NCI-H2227 treated with DMSO at 0.1 percent for 48 hours (cell line): ENCODE data around the gene CTSW.
"Not testable (repeated sequence)": the region's sequence is repeated elsewhere in the genome, so short reads cannot be mapped to it uniquely, and the experiment has no call there.

ENCODE experiments used
- DNase-seq: peaks from one replicate; lab custom pipeline; 2025; lab: John Stamatoyannopoulos, UW

The CTSW gene

GRCh38 chr11:65885808-65886536 is 6.3 kb downstream of the CTSW start:
- DNase-seq = no peak

DNA sequence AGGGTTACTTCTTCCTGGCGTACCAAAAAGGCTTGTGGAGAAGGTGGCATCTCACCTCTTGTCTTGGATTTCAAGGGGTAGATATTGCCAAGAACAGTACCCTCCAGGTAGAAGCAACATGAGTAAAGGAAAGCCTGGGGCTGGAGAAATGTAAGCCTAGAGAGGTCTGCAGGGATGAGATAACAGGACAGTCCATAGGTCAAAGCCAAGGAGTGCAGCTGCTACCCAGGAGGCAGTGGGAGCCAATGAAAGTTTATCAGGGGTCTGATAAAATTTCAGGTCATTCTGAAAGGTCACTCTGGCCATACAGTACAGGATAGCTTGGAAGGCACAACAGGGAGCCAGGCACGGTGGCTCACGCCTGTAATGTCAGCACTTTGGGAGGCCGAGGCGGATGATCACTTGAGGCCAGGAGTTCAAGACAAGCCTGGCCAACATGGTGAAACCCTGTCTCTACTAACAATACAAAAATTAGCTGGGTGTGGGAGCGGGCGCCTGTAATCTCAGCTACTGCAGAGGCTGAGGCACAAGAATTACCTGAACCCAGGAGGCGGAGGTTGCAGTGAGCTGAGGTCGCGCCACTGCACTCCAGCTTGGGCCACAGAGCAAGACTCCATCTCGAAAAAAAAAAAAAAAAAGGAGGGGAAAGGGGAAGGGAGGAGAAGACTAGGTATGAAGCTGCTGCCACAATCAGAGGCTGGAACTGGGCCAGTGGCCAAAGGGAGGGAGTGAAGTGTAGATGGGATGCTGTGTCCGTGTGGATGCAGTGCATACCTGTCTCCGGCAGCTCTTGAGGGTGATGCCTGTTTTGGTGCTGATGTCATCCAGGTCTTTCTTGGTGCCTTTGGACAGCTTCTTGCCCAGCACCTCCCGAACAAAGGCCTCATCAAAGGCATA is 7.4 kb downstream of the CTSW start:
- no peak for DNase-seq

- DNase-seq = no peak
Measured at GRCh38 chr11:65887723-65888162, 8.1 kb downstream of the CTSW start.

DNA sequence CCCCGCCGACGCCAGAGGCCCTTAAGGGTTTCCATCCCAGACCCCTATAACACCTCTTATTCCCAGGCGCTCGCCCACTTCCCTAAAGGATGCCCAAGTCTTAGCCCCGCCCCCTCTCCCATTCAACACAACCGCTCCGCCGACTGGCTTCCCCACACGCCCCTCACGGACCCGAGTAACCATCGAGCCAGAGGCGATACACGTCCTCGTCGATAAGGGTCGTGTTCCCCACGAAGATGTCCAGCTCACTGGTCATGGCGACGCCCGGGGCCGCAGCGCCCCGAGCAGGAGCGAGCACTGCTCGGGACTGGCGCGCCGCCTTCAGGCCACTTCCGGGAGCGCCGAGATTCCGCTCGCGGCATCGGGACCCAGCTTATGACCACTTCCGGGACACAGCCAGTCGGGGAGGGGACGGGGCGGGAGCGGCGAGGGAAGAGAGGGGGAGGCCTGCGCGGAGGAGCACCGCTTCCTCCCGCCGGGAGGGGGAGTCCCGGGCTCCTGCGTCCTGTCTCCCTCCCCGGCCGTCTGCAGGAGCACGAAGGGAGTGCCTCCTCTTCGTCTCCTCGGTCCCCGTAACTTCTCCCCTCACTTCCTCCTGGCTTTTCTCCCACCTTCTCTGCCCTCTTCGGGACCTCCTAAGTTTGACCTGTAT is 8.7 kb downstream of the CTSW start, which contains the start of gene FIBP:
Gene FIBP, minus strand, starts transcription at position 309 of the 652 bp plus-strand sequence. Its CDS starts 53 bp downstream, at position 256.
- DNase-seq = peak; percentile 91

DNA sequence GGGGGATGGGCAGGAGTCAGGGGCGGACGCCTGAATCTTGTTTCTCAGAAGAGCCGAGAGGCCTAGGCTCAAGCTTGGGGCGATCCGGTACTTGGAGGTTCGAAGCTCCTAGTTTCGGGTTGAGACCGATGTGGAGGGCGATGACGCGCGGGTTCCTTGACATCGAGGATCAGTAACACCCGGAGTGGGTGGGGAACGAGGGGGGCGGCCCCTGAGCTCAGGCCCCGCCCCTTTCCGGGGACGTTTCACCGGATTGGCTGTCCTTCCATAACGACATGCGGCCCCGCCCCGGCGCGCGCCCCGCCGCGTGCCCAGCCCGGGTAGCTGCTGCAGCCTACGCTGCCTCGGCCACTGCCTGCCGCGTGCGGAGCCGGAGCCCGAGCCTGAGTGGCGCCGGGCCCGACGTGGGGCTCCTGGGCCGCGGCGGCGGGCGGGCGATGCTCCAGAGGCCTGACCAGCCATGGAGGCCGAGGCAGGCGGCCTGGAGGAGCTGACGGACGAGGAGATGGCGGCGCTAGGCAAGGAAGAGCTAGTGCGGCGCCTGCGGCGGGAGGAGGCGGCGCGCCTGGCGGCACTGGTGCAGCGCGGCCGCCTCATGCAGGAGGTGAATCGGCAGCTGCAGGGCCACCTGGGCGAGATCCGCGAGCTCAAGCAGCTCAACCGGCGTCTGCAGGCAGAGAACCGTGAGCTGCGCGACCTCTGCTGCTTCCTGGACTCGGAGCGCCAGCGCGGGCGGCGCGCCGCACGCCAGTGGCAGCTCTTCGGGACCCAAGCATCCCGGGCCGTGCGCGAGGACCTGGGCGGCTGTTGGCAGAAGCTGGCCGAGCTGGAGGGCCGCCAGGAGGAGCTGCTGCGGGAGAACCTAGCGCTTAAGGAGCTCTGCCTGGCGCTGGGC is 10.9 kb downstream of the CTSW start, which contains the start of gene CCDC85B:
Gene CCDC85B, plus strand, starts transcription at position 350 of the 895 bp plus-strand sequence. Its CDS starts 111 bp downstream, at position 461.
- DNase-seq = peak; percentile 92

GRCh38 chr11:65891219-65892136 is 11.8 kb downstream of the CTSW start:
- no peak for DNase-seq

DNA sequence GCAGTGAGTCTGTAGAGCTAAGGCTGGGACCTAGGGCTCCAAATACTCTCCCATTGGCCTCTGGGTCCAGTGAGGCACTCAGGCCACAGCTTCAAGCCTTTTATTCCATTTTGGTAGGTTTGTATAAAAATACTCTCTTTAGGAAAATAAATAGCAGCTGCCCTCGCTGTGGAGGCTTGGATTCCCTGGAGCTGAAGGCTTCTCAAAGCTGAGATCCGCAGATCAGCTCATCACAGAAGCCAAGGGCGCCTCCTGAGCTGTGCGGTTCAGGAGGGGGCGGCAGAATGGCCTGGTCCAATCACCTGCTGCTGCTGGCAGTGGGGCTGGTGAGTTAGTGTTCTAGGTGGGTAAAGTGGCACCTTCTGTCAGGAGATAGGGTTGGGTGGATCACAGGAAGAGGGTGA is 12.5 kb downstream of the CTSW start:
- not testable (repeated sequence) for DNase-seq

GRCh38 chr11:65892661-65893317 is 13.2 kb downstream of the CTSW start:
- no peak for DNase-seq

DNA sequence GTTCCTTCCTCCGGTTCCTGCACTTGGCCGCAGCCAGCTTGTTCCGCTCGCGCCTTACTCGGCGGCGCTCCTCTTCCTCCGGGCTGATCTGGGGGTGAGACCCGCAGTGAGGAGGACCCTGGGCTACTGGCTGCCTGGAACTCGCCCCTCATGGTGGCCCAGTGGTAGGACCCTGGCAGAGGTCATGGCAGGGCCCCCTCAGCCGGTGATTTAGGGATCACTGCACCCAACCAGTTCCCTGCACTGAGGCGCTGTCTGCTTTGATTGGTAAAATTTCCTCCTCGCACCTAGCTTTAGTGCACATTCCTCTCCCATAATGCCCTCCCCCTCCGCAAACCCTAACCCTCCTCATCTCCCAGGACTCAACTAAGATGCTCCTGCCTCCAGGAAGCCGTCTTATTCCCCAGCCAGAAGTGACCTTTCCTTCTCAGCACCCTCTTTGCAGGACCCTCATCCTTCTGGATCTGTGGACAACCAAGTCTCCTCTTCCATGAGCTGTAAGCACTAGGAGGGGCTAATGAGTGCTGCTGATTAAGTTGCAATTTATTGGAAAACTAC is 14.5 kb downstream of the CTSW start:
- no peak for DNase-seq

GRCh38 chr11:65895482-65895981 is 15.9 kb downstream of the CTSW start:
- DNase-seq = no peak

DNA sequence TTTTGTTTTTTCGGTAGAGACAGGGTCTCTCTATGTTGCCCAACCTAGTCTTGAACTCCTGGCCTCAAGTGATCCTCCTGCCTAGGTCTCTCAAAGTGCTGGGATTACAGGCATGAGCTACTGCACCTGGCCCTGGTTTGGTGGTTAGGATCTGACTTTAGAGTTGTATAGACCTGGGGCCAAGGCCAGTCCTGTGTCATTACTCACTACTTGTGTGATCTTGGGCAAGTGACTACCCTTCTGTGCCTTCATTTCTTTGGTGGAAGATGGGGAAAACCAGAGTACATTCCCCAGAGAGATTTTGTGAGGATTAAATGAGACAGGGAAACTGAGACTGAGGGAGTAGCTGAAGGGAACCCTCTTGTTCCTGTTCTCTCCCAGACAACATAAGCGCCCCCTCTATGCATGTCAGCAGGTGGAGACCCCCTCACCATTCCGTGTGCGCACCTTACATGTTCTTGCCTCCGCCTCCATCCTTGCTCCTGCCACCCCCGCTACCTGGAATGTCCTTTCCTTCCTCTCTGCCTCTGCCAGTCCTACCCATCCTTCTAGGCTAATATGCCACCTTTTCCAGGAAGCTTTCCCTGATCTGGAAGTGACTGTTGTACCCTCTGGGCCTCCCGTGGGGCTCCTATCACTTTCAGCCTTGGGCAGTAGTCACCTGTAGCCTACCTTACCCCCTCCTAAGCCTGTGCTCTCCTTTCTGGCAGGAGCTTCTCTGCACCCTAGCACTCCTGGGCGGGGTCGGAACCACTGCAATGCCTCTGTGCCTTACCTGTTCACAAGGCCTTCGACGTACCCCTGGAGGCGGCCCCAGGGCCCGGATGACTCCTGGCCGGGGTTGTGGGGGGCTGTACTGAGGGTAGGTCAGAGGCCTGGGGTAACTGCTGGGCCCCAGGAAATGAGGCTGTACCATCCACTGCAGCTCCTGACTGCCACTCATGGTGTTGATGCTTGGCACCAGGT is 16.7 kb downstream of the CTSW start:
- DNase-seq = no peak

GRCh38 chr11:65897020-65897471 is 17.4 kb downstream of the CTSW start:
- no peak for DNase-seq

DNA sequence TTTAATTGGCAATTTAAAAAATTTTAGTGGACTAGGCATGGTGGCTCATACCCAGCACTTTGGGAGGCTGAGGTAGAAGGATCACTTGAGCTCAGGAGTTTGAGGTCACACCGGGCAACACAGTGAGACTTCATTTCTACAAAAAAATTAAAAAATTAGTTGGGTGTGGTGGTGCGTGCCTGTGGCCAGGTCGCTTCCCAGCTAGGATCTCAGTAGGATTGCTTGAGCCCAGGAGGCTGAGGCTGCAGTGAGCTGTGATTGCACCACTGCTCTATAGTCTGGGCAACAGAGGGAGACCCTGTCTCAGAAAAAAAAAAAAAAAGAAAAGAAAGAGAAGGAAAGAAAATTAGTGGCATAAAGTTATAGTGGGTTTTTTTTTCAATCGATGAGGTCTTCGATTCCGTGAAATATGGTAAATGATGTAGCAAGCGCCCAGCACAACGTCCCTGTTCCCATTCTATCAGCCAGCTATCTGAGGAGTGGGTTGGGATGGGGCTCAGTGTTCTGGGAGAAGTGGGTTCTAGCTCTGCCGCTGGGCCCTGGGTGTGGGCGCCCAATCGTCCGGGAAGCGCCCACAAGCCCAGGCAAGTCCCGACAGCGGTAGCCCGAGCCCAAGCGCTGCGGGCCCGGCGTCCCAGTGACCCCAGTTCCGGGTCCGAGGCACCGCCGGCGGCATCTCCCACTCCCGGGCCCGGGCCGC is 19.2 kb downstream of the CTSW start:
- no peak for DNase-seq

DNA sequence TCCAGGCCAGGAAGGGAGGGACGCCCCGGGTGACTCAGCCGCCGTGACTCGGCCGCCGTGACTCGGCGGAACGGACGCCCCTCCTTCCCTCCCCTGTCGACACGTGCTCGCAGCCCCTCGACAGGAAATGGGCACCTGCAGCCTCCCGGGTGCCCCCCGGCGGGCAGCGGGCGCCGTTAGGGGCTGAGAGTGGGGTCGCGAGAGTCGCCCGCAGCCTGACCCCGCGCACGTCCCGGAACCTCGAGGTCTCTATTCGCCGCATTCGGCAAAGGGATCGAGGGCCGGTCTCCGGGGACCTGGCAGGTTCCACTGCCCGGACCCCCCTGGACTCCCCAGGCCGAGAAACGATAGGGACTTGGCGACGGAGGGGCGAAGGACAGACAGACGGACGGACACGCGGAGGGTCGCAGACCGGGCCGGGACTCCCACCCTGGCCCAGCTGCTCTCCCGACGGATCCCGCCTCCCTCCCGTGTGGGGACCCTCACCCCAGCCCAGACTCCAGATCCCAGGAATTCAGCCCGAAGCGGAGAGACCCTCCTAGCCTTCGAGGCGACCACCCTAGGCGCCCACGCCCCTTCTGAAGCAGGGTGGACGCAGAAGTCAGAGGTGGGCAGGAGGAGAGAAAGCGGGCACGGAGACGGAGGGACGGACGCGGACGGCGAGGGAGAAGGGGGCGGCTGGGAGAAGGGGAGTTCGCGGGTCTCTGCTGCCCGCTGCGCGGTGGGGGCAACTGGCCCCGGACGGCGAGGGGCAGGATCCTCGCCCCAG is 19.9 kb downstream of the CTSW start:
- no peak for DNase-seq

DNA sequence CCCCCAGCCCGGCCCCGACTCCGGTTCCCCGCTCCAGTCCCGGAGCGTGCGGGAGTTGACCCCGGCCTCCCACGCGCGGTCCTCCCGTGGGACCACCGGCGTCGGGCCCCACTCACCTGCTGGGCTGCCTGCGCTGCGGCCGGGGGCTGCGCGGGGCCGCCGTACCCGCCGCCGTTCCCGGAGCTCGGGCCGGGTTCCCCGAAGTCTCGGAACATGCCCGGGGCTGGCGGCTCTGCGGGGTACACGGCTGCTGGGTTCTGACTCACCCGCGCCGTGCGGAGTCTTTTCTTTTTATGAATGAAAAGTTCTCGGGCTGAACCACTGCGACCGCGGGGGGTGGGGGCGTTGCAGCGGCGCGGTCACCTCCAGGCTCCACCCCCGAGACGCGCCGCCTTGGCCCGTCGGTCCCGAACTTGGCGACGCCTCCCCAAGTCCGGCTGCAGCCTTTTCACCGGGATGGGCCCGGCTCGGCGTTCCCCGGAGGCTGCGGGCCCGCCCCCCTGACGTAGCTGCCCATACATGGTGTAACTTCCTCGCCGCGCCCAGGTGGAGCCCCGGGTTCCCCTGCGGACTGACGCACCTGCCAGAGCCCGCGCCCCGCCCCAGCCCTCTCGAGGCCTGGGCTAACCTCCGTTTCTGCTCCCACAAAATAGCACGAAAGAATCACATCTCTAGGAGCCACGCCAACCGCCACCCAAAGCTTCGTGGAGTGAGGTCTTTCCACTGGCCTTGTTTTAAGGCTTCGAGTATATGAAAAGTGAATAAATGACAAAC is 20.7 kb downstream of the CTSW start, which contains the start of gene FOSL1:
Gene FOSL1, minus strand, starts transcription at position 264 of the 774 bp plus-strand sequence. Its CDS starts 49 bp downstream, at position 215.
- DNase-seq = peak; percentile 34

DNA sequence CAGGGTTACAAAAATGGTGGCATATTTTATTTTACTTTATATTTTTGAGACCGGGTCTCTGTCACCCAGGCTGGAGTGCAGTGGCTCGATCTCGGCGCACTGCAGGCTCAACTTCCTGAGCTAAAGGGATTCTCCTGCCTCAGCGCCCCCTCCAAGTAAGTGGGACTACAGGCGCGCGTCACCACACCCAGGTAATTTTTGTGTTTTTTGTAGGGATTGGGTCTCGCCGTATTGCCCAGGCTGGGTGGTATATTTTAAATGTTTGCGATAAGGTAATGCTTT is 21.2 kb downstream of the CTSW start:
- DNase-seq = no peak
